A673 (cell line): ENCODE results near the gene LHFPL6. TPM values are rescaled to one million over a fixed set of nuclear protein-coding genes. Genes with fewer than 3 reads are reported as not detected.

Source experiments
- BruUV-seq: library from RNA; stranded (reverse); fragments of 400-500 nt; replicated peaks from 2 replicates; lab custom pipeline; 2021; lab: Mats Ljungman, UMichigan
- CTCF ChIA-PET: fragments of 300-600 bp; sonication (Branson Sonifier 250); formaldehyde crosslinking; loops from one replicate; lab custom pipeline; 2022; ENCODE audit warnings: antibody characterized with exemption; lab: Charles Lee
- POLR2A ChIA-PET: fragments of 300-600 bp; sonication (Branson Sonifier 250); formaldehyde crosslinking; loops from one replicate; lab custom pipeline; 2022; ENCODE audit warnings: antibody characterized with exemption; ENCODE audit not compliant: low non-redundant PET; lab: Charles Lee
- DNase-seq: peaks from one replicate; pipeline ENCODE4 v3.0.0-alpha.2; 2015; ENCODE audit warnings: low spot score
- H3K27ac ChIP-seq: fragments of 200-600 bp; sonication (generic); 2 replicates; pipeline ENCODE4 v1.5.1; 2016; ENCODE audit warnings: mixed run types, low read depth, mild to moderate bottlenecking, mixed read lengths, antibody characterized with exemption, low read length; ENCODE audit not compliant: poor library complexity, severe bottlenecking
- H3K27me3 ChIP-seq: fragments of 200-600 bp; sonication (generic); replicated peaks from 2 replicates; pipeline ENCODE4 v1.6.1; 2017; ENCODE audit warnings: mixed run types, low read depth, mild to moderate bottlenecking, mixed read lengths, antibody characterized with exemption, low read length; ENCODE audit not compliant: insufficient read depth, poor library complexity
- H3K36me3 ChIP-seq: fragments of 200-600 bp; sonication (generic); 2 replicates; pipeline ENCODE4 v1.6.1; 2016; ENCODE audit warnings: mixed run types, mild to moderate bottlenecking, mixed read lengths, antibody characterized with exemption, low read length; ENCODE audit not compliant: insufficient read depth, poor library complexity, severe bottlenecking
- H3K4me1 ChIP-seq: fragments of 200-600 bp; sonication (generic); 2 replicates; pipeline ENCODE4 v1.6.1; 2017; ENCODE audit warnings: mixed run types, mild to moderate bottlenecking, mixed read lengths, antibody characterized with exemption, low read length; ENCODE audit not compliant: insufficient read depth, poor library complexity, severe bottlenecking
- H3K4me3 ChIP-seq: fragments of 200-600 bp; sonication (generic); 2 replicates; pipeline ENCODE4 v1.5.1; 2016; ENCODE audit warnings: low read depth, mixed run types, mild to moderate bottlenecking, mixed read lengths, low read length; ENCODE audit not compliant: poor library complexity, severe bottlenecking
- H3K9me3 ChIP-seq: fragments of 200-600 bp; sonication (generic); 2 replicates; pipeline ENCODE4 v1.6.1; 2016; ENCODE audit warnings: mixed run types, low read depth, mild to moderate bottlenecking, mixed read lengths, antibody characterized with exemption, low read length; ENCODE audit not compliant: poor library complexity, severe bottlenecking
- CTCF ChIP-seq: fragments of 300-800, 200-600 bp; sonication (generic); conservative IDR thresholded peaks from 2 replicates; pipeline ENCODE4 v1.5.1; 2017; ENCODE audit warnings: low read depth, mild to moderate bottlenecking, antibody characterized with exemption, low read length, moderate library complexity, mixed read lengths
- EZH2 ChIP-seq: fragments of 200-600 bp; sonication (generic); IDR thresholded peaks from 2 replicates; pipeline ENCODE4 v1.6.1; 2017; ENCODE audit warnings: borderline replicate concordance, low read depth, mild to moderate bottlenecking, mixed read lengths, antibody characterized with exemption, low read length; ENCODE audit not compliant: poor library complexity, severe bottlenecking
- intact Hi-C: fragments of 100-400 bp; cut with micrococcal nuclease; formaldehyde crosslinking; loops from one replicate; pipeline ENCODE4 v1.10.0; 2022; ENCODE audit not compliant: unreplicated experiment
- total RNA-seq: library from RNA; stranded (reverse); gene quantifications from 2 replicates; pipeline ENCODE4 v1.2.3, GENCODE V29; 2021

Gene LHFPL6
- total RNA-seq, 1 experiment from 2014 or later = 63.9 TPM

GRCh38 chr13:39596685-39597084 is 6.3 kb downstream of the LHFPL6 start:
- BruUV-seq = no TSS peak
- intact Hi-C loops = no loop called here
- Histone ChIP-seq H3K36me3 (peaks cover 23% of the 10 kb centered on the region), H3K9me3 (no peaks in the 10 kb centered on the region), H3K4me1 (peaks cover 26% of the 10 kb centered on the region), H3K27me3 (no peaks in the 10 kb centered on the region), H3K4me3 (no peak overlapping the region), H3K27ac (no peak overlapping the region)
- no peak for TF ChIP-seq EZH2
- no peak for DNase-seq
- POLR2A ChIA-PET = no interaction called here
- CTCF ChIA-PET = no interaction called here

- POLR2A ChIA-PET = no interaction called here
- Histone ChIP-seq H3K27me3 (no peaks in the 10 kb centered on the region), H3K9me3 (no peaks in the 10 kb centered on the region), H3K4me1 (peaks cover 26% of the 10 kb centered on the region), H3K36me3 (peaks cover 23% of the 10 kb centered on the region), H3K4me3 (no peak overlapping the region), H3K27ac (no peak overlapping the region)
- no TSS peak for BruUV-seq
- DNase-seq = no peak
- CTCF ChIA-PET = no interaction called here
- intact Hi-C loops = no loop called here
- TF ChIP-seq CTCF (no peak), EZH2 (no peak)
These were observed 6.8 kb downstream of the LHFPL6 start for GRCh38 chr13:39596176-39596575.

GRCh38 chr13:39590466-39591036 is 12.4 kb downstream of the LHFPL6 start:
- no peak for DNase-seq
- Histone ChIP-seq H3K4me3 (no peak overlapping the region), H3K36me3 (peaks cover 5% of the 10 kb centered on the region), H3K4me1 (peaks cover 12% of the 10 kb centered on the region), H3K9me3 (no peaks in the 10 kb centered on the region), H3K27ac (no peak overlapping the region), H3K27me3 (no peaks in the 10 kb centered on the region)
- BruUV-seq = no TSS peak
- no peak for TF ChIP-seq EZH2
- no peak for TF ChIP-seq CTCF
- intact Hi-C loops = no loop called here
- ChIA-PET CTCF (no interaction called here), POLR2A (no interaction called here)

DNA sequence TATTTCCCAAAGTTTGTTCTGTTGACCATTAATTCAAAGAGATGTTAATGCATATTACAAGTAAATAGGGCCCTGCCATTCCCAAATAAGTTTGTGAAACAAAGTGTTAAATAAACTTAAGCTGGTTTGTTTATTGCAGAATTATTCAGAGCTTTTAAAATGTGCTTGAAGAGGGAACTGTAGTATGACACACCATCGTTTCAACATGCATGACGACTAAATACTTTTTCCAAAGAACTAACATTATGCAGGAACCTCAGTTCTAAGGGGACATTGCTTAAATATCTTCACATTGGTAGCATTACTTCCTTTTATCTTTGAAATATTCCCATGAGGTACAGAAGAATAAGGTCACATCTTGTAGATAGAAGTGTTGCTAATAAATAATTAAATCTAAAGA is 14.6 kb downstream of the LHFPL6 start:
- Histone ChIP-seq H3K4me3 (no peak overlapping the region), H3K36me3 (no peaks in the 10 kb centered on the region), H3K27ac (no peak overlapping the region), H3K9me3 (no peaks in the 10 kb centered on the region), H3K4me1 (peaks cover 12% of the 10 kb centered on the region), H3K27me3 (no peaks in the 10 kb centered on the region)
- TF ChIP-seq CTCF (no peak), EZH2 (no peak)
- BruUV-seq = no TSS peak
- ChIA-PET POLR2A (no interaction called here), CTCF (no interaction called here)
- intact Hi-C loops = no loop called here
- no peak for DNase-seq
